ENCODE data around the gene ZNF692.

ZNF692 gene

DNA sequence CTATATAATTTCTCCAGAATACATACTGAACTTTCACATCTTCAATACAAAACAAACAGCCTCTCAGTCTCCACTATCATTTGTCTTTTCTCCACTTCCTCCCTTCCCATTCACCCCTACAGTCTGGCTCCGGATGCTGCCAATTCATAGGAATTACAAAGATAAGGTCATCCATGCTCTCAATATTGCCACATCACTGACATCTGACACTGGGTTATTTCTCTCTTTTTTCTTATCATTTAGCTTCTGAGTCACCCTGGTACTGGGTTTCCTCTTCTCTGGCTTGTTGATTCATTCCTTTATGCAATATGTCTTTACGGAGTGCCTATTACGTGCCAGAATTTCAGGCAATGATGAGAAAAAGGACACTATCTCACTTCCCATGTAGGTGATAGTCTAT is 30.0 kb downstream of the ZNF692 start:
- ATAC-seq (ENCODE audit: insufficient read depth, low read depth): no peak
- Histone ChIP-seq H4K20me1 (ENCODE audit: insufficient read depth, low read length) (peaks cover 12% of the 10 kb centered on the region; the same call in 1 of the 2 replicates), H2AFZ (ENCODE audit: low read depth, low read length) (no peak overlapping the region), H3K36me3 (ENCODE audit: insufficient read depth, low read length) (peaks cover 13% of the 10 kb centered on the region), H3K4me2 (ENCODE audit: insufficient read depth, low read length) (no peak overlapping the region), H3K4me3 (ENCODE audit: low read depth in 1 of 2, low read length in 2 of 2) (no peak overlapping the region), H3K9ac (ENCODE audit: low read depth, low read length) (no peak overlapping the region), H3K27ac (ENCODE audit: low read length) (no peak overlapping the region), H3K79me2 (ENCODE audit: insufficient read depth, low read length) (peaks cover 19% of the 10 kb centered on the region), H3K27me3 (ENCODE audit: insufficient read depth, low read length, poor library complexity) (no peaks in the 10 kb centered on the region), H3K4me1 (ENCODE audit: insufficient read depth, low read length) (peaks cover 26% of the 10 kb centered on the region), H3K9me3 (ENCODE audit: insufficient read depth, low read length, severe bottlenecking) (no peaks in the 10 kb centered on the region)
- no peak for DNase-seq
- TF ChIP-seq EZH2 (IDR thresholded peaks at IDR 0.05; ENCODE audit: borderline replicate concordance, low read depth, low read length, severe bottlenecking): no peak
- TF ChIP-seq, protein P1, sequence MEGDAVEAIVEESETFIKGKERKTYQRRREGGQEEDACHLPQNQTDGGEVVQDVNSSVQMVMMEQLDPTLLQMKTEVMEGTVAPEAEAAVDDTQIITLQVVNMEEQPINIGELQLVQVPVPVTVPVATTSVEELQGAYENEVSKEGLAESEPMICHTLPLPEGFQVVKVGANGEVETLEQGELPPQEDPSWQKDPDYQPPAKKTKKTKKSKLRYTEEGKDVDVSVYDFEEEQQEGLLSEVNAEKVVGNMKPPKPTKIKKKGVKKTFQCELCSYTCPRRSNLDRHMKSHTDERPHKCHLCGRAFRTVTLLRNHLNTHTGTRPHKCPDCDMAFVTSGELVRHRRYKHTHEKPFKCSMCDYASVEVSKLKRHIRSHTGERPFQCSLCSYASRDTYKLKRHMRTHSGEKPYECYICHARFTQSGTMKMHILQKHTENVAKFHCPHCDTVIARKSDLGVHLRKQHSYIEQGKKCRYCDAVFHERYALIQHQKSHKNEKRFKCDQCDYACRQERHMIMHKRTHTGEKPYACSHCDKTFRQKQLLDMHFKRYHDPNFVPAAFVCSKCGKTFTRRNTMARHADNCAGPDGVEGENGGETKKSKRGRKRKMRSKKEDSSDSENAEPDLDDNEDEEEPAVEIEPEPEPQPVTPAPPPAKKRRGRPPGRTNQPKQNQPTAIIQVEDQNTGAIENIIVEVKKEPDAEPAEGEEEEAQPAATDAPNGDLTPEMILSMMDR (IDR thresholded peaks at IDR 0.05; ENCODE audit: borderline replicate concordance, extremely low read depth, low read length, poor library complexity, severe bottlenecking): no peak

DNA sequence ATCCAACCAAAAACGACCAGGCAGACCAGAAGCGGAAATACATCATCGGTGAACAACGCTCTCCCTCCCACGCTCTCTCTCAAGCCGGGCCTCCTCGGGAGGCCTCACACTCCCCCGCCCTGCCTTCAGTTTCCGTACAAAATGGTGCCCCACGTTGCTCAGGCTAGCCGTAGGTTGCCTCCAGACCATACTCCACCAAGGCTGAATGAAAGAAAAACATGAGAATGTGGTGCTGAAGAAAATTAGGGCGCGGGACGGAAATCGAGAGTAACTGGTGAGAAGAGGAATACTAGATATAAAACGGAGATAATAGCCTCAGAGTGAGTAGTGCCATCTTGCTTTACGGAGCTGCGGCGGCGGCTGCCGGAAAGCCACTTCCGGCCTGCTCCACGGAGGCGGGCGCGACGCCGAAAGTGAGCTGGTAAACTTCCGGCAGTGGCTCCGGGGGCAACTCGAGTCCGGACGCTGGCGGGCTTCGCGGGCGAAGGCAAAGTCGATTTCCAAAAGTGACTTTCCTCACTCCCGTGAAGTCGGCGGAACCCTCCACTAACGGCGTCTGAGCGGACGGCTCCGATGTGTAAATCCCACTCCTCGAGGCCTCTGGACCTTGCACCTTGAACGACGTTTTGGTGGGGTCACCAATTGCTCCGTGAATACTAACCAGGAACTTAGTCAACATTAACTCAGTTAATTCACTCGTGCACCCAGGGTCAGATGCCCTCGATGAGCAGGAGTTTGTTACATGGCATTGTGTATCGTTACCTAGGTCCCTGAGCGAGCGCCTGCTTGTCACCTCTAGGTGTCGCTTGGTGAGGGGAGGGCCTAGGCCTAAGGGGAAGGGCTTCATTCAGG is 32.8 kb downstream of the ZNF692 start, which contains the start of gene SH3BP5L:
Gene SH3BP5L (minus strand): TSS at position 7 of the 852 bp plus-strand sequence. CDS start 980 bp downstream, outside the sequence.
- H3K9ac ChIP-seq (ENCODE audit: low read depth, low read length): peak within 1 kb of the TSS; percentile 78
- peaks cover 49% of the 10 kb centered on the region for H3K4me1 ChIP-seq (ENCODE audit: insufficient read depth, low read length)
- H3K9me3 ChIP-seq (ENCODE audit: insufficient read depth, low read length, severe bottlenecking): no peaks in the 10 kb centered on the region
- no peak for TF ChIP-seq EZH2 (IDR thresholded peaks at IDR 0.05; ENCODE audit: borderline replicate concordance, low read depth, low read length, severe bottlenecking)
- TF ChIP-seq, protein P1 (IDR thresholded peaks at IDR 0.05; ENCODE audit: borderline replicate concordance, extremely low read depth, low read length, poor library complexity, severe bottlenecking): peak; percentile 94
- peaks cover 45% of the 10 kb centered on the region for H3K79me2 ChIP-seq (ENCODE audit: insufficient read depth, low read length)
- peak within 1 kb of the TSS; percentile 97 for H2AFZ ChIP-seq (ENCODE audit: low read depth, low read length)
- H3K36me3 ChIP-seq (ENCODE audit: insufficient read depth, low read length): peaks cover 38% of the 10 kb centered on the region
- H3K4me2 ChIP-seq (ENCODE audit: insufficient read depth, low read length): peak within 1 kb of the TSS; percentile 73
- H3K4me3 ChIP-seq (ENCODE audit: low read depth in 1 of 2, low read length in 2 of 2): peak within 1 kb of the TSS; percentile 75 to 98
- no peaks in the 10 kb centered on the region for H3K27me3 ChIP-seq (ENCODE audit: insufficient read depth, low read length, poor library complexity)
- ATAC-seq (ENCODE audit: insufficient read depth, low read depth) (peak; percentile 91), DNase-seq (peak; percentile 92)
- H3K27ac ChIP-seq (ENCODE audit: low read length): peak within 1 kb of the TSS; percentile 96
- H4K20me1 ChIP-seq (ENCODE audit: insufficient read depth, low read length): peaks cover 33% of the 10 kb centered on the region

GRCh38 chr1:248825573-248825908 is 33.3 kb downstream of the ZNF692 start:
- H3K4me3 ChIP-seq (ENCODE audit: low read depth in 1 of 2, low read length in 2 of 2): peak overlapping the region; percentile 75 to 98
- H3K9me3 ChIP-seq (ENCODE audit: insufficient read depth, low read length, severe bottlenecking): no peaks in the 10 kb centered on the region
- peak; percentile 27 for ATAC-seq (ENCODE audit: insufficient read depth, low read depth)
- H4K20me1 ChIP-seq (ENCODE audit: insufficient read depth, low read length): peaks cover 37% of the 10 kb centered on the region
- no peak for DNase-seq
- H3K36me3 ChIP-seq (ENCODE audit: insufficient read depth, low read length): peaks cover 44% of the 10 kb centered on the region
- peak overlapping the region; percentile 73 for H3K4me2 ChIP-seq (ENCODE audit: insufficient read depth, low read length)
- peak overlapping the region; percentile 97 for H2AFZ ChIP-seq (ENCODE audit: low read depth, low read length)
- H3K27me3 ChIP-seq (ENCODE audit: insufficient read depth, low read length, poor library complexity): no peaks in the 10 kb centered on the region
- H3K9ac ChIP-seq (ENCODE audit: low read depth, low read length): peak overlapping the region; percentile 78
- H3K79me2 ChIP-seq (ENCODE audit: insufficient read depth, low read length): peaks cover 51% of the 10 kb centered on the region
- H3K4me1 ChIP-seq (ENCODE audit: insufficient read depth, low read length): peaks cover 55% of the 10 kb centered on the region
- TF ChIP-seq EZH2 (IDR thresholded peaks at IDR 0.05; ENCODE audit: borderline replicate concordance, low read depth, low read length, severe bottlenecking): no peak
- TF ChIP-seq, protein P1 (IDR thresholded peaks at IDR 0.05; ENCODE audit: borderline replicate concordance, extremely low read depth, low read length, poor library complexity, severe bottlenecking): no peak
- peak overlapping the region; percentile 96 for H3K27ac ChIP-seq (ENCODE audit: low read length)
